Activated gamma-delta T cell treated with Interleukin-2 at 50 U/mL for 16 hours (primary cell): Measurements from ENCODE around the gene PPP1R1A.

Source experiments
- DNase-seq: peaks from one replicate; pipeline ENCODE4 v3.0.0-alpha.2; 2020

The PPP1R1A gene

DNA sequence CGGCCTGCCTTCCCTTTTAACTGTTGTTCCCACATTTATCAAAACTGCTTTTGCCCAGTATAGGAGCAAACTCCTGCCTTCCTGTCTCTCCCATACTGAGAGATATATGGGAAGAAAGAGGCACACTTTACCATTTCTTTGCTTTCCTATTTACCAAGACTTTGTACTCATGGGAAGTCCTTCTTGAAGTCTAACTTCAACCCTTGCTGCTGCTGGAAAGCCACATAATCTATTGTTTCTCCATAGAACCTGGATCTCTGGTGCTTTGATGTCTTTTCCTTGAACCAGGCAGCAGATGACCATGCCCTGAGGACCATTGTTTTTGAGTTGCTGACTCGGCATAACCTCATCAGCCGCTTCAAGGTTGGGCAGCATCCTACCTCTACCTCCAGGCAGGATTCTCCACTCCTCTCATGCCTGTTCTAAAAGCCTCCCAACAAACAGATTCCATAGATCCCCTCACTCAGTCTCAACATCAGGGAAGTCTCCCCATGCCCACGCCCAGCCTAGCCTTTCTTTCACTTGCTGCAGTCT is 18.4 kb downstream of the PPP1R1A start:
- no peak for DNase-seq

DNA sequence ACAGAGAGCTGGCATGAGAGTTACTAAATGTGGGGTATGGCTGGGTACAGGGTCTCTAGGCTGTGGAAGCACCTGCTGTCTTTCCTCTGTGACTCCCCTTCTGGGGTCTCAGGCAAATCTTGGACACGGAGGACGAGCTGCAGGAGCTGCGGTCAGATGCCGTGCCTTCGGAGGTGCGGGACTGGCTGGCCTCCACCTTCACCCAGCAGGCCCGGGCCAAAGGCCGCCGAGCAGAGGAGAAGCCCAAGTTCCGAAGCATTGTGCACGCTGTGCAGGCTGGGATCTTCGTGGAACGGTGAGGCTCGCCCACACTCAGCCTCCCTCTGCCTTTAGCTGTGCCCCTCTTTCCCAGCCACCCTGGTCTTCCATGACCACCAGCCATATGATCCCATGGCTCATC is 19.4 kb downstream of the PPP1R1A start:
- DNase-seq = no peak

DNA sequence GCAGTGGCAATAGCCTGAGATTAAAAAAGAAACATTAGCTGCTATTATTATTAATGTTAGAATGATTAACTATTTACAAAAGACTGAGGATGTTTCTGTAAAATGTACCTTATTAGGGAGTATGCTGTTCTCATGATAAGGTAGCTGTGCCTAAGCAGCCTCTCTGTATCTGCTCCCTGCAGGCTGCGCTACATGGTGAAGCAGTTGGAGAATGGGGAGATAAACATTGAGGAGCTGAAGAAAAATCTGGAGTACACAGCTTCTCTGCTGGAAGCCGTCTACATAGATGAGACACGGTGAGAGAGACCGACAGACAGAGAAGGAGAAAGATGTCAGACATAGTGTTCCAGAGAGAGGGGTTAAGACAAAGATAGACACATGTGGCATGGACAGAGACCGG is 21.7 kb downstream of the PPP1R1A start:
- no peak for DNase-seq

DNA sequence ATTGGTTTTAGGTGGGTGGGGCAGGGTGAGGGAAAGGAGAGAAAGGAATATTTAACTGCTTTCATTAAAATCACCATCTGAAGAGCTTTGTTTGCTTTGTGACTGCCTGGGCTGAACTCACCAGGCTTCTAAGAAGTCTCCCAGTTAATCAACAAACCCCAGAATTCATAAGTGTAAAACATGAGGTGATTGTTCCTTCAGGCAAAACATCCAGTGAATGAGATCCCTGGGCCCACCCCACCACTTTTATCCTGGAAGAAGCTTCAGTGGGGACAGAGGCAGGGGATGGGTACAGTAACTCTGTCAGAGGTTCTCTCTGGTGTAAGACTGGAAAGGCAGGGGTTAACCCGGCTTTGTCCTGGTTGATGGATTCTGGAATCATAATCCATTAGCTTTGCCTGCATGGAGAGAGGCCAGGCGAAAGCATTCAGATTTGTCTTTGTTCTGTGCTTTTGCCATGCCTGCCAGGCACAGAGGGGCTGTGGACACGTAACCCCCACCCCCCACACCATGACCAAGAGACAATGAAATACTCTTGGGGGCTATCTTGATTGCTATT is 22.4 kb downstream of the PPP1R1A start:
- DNase-seq = no peak

DNA sequence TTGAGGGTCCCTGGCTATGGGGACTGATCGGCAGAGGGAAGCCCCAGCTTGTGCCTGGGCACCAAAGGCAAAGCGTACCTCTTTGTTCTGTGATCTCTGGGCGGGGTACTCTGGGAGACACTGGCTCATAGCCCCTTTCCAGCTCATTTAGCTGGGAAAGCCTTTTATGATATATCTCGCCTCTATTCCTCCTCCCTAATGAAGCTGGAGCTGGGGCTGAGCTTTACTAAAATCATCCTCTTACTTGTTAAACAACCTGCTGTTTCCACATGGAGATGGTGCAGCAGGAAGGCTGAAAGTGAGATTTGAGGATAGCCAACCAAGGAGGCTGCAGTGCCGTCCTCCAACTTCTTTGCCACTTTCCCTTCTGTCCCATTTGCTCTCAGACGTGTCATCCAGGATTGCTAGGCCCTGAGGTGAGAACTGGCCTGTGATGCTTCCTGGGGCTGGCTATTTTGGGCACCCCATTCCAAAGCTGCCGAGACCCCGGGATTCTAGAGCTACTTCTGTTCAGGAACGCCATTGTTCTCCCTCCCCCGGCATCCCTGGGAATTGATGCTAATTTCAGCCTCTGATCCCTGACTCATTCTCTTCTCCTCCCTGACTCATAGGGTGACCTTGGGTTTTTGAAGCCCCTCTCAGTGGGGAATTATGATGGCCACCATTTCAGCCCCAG is 23.0 kb downstream of the PPP1R1A start:
- DNase-seq = no peak

DNA sequence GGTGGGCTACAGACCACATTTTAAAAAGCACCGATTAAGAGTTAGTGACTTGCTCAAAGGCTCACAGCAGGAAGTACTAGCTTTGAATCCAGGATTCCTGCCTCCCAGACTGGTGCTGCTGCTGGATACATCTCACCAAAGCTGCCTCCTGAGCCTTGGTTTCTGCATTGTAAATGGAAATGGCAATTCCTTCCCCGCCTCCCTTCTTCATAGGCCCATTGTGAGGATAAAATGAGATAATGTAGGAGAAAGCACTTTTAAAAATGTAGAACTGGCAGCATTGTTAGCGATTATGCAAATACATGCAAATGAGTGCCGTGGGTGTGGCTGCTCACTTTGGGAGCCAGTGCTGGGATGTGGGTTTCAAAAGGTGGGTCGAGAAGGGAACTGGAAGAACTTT is 23.7 kb downstream of the PPP1R1A start:
- no peak for DNase-seq

DNA sequence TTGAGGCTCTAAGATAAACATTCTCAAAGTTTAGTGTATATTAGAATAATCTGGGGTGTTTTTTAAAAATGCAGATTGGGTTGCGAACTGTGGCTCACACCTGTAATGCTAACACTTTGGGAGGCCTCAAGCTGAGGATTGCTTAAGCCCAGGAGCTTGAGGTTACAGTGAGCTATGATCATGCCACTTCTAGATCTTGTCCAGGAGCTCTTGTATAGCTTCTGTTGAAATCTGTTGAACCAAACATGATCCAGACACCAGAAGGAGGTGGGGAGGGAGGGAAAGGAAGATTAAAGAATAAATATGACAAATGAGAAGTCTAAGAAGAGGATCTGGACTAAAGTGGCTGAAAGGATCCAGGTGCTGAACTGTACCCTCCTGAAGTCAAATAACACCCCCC is 24.7 kb downstream of the PPP1R1A start:
- DNase-seq = no peak

DNA sequence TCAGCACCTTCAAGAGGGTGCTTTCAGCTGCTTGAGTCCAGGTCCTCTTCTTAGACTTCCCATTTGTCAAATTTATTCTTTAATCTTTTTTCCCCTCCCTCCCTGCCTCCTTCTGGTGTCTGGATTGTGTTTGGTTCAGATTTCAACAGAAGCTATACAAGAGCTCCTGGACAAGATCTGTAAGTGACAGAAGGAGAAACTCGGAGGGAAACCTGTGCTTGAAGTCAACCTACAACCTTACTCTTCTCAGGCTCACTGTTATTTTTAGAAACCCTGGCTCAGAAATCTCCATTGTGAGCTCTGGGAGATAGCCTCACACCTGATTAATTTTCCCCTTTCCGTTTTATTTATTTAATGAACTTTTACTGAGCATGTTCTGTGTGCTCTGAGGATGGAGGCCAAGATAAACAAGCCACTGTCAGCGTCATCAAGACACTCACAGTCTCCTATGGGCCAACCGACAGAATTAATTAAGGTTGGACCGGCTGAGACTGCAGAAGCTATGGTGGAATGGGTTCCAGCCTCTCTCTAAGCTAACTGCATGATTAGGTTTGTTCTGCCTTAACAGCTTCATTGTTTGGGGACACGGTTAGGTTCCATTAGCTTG is 25.6 kb downstream of the PPP1R1A start:
- no peak for DNase-seq

DNA sequence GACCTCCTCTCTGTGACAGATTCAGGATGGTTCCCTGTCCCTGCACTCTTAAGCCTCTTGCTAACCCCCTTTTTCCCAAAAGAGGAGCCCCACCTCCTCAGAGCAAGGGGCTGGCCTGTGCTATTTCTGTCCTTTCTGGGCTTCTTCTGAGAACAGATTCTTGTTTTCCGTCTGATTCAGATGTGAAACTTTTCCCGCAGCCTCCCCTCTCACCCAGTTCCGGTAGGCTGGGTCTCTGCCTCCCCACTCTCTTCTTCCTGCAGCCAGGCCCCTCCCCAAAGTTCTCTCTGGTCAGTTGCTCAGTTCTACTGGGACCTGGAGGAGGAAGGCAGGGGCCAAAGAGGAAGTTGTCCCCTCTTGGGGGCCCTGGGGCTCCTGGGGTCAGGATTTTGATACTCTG is 27.3 kb downstream of the PPP1R1A start:
- no peak for DNase-seq

DNA sequence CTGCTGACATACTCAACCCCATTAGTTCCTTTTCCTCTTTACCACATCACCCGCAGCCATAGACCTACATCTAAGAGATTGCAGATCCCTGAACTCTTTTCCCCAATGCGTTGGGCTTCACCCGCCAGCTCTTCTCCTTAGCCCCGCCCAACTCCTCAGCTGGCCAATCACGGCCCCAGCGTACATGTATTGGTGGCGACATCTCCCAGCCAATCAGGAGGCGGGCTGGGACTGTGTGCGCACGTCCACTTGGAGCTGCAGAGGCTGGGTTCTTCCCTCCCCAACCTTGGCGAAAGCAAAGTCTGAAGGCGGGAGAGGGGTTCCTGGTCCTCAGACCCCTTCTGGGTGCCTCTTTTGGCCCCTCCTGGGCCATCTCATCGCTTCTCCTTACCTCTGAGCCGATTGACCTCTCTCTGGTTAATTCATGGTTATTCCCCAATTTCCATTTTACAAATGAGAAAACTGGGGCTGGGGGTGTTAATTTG is 28.0 kb downstream of the PPP1R1A start:
- peak; percentile 74 for DNase-seq

DNA sequence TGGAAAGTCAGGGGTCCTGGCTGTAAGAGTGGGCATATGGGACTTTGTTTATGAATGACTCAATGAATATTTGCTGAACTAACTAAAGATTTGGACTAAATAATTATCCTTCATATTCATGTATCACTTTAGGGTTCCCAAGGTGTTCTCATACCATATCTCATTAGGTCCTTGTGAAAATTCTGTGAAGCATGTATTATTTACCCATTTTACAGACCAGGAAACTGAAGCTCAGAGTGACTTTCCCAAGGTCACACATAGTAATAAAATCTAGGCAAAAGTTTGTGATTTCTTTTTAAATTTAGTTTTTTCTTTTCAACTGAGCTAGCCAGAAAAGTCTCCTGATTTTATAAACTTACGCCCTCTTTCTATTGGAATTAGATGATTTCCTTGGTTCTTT is 29.7 kb downstream of the PPP1R1A start:
- DNase-seq = no peak

DNA sequence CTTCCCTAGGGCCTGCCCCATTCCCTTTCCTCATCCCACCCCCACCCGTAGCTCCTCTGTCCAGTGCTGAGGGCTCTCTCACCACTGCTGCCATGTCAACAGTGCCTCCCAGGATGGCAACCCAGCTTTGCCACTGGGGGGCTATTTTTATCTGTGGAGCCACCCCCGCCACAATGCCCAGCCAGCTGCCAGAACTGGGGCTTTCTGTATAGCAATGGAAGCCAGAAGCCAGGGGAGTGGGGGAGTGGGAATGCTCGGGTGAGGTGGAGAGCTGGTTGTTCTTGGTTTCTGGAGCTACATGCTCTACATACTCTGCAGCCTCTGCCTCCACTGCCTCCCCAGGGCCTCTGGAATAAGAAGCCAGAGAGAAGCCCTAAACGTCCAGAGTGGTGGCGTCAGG is 30.1 kb downstream of the PPP1R1A start:
- DNase-seq = no peak

DNA sequence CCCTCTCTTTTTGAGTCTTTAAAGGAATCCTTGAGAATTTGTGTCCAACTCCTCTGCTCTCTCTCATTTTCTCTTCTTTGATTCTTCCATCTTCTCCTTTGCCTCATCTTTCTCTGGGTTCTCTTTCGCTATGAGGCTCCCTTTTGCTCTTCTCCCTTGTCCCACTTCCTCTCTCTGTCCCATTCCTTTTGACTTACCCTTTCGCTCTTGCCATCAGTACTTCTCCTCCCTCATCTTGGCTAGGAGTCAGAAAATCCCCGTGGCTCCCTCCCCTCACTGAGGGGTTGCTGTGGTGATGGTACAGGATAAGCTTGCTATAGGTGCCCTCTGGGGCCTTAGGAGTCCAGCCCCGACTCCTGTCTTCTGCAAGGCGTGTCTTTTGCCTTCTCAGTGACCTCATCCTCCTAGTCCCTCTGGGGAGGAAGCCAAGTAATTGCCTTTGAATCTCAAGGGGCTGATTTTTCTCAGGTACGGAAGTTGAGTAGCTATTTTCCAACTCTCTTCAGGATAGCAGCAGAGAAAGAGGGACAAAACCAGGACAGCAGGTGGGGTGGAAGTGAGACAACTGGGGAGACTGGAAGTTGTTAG is 32.7 kb downstream of the PPP1R1A start:
- no peak for DNase-seq

DNA sequence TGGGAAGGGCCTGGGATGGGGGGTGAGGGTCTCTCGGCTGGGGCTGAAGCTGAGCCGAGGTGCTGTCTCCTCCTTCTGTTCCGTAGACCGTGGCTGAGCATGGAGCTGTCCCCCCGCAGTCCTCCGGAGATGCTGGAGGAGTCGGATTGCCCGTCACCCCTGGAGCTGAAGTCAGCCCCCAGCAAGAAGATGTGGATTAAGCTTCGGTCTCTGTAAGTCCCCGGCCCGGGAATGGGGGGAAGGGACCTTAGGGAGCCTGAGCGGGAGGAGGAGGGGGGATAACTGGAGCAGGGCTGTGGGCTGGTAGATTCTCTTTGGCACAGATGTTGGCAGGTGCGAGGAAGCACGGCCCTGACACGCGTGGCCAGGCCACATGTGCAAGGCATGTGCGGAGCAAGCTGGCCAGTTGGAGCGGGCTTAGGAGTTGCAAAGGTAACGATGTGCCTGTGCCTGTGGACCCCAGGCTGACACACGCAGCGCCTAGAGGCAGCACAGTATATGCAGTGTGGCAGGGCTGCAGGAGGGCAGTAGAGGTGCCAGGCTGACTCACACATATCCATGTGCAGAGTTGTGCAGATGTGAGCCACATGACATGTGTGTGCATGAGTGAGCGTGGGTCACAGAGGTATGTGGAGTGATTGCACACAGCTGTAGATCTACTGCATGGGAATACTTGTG is 38.5 kb downstream of the PPP1R1A start:
- peak; percentile 10 for DNase-seq

DNA sequence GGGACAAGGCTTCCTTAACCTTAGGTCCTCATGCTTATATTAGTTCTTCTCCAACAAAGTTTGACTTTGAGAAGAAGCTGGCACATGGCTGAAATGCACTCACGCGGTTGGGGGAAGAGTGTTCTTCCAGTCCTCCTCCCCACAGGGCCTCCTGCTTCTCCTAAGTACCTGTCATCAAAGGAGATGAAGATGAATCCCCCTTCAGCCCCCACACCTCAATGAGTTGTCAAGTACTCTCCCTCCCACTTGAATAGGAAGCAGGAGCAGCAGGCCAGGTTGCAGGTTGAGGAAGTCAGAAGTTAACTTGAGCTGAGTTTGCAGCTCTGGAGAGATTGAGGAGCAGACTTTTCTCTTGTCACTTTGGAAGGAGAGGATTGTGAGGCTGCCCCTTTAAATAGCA is 41.9 kb downstream of the PPP1R1A start:
- no peak for DNase-seq

DNA sequence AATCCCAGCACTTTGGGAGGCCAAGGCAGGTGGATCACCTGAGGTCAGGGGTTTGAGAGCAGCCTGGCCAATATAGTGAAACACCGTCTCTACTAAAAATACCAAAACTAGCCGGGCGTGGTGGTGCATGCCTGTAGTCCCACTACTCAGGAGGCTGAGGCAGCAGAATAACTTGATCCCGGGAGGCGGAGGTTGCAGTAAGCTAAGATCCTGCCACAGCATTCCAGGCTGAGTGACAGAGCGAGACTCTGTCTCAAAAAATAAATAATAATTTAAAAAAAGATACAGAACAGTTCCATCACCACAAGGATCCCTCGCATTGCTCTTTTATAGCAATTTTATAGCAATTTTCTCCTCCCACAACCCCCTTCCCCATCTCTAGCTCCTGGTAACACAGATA is 43.7 kb downstream of the PPP1R1A start:
- no peak for DNase-seq

DNA sequence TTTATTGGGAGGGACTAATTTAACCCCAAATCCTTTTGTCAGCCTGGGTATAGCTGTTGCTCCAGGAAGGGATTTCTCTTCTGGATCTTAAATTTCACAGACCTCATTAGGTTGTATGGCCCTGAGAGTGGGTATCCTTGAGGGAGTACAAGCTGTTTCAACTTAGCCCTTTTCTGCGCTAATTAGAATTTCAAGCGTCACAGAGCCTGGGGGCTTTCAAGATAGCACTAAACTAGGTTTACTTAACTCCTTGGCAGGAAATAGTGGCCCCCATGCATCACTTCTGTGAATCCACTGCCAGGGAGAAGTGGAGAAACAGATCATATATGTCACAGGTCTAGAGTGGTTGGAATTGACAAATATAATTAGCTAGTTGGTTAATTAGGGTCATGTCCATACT is 44.9 kb downstream of the PPP1R1A start:
- DNase-seq = no peak

DNA sequence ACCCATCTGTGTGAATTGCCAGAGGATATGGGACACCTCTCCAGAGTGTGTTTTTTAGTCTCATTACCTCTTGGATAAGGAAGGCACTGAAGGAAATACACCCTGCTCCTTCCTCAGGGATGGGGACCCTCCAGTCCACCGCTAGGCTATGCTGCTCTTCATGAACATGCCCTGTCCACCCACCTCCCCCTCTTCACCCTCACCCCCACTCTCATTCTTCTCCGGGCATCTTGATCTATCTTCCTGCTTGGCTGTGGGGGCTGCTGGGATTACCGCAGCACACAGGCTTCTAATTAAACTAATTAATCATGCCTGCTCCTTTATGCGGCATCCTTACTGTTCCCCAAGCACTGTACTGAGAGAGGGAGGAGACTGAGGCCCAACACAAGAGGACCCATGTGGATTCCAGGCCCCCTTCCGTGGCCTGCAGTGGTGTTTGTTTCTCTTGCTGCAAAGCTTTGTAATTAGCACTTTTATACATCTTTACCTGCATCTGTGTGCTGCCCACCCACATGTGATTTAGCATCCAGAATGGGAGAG is 46.6 kb downstream of the PPP1R1A start:
- DNase-seq = no peak

DNA sequence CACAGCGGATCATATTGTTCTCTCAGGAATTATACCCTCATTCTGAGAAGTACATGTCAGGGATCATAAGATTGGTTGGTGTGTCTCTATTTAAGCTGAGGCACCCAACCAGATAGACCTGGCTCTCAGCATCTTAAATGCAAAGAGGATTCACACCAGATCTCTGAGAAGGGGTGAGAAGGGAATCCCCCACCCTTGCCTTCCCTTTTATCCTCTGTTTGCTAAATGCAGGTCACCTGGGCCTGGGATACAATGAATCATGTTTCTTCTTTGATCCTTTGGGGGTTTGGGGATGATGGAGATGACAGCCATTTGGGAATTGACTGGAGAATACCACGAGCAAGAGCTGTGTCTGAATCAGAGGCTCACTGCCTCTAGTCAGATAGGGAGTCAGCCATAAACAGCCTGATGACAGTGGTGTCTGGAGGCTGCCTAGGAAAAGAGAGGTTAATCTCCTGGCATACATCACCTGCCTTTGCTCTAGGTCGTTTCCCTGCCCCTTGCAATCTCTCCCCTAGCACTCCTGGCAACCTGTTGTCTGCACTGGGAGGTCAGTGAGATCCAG is 50.2 kb downstream of the PPP1R1A start:
- DNase-seq = no peak

DNA sequence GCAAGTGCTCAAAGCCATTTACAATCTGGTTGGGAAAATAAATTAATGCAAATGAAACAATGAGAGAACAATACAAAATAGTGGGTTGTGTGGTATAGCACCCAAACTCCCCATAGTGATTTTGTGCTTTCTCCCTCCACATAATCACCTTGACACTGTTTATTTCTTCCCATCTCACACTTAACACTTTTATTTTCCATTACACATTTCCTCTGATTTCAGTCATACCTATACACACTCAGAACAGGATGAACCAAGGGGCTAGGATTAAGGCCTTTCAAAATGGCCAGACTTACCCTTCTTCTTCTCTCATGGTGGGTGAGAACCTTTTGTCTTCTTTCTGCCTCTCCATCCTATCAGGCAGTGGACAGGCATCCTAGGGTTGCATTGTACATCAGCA is 53.0 kb downstream of the PPP1R1A start:
- DNase-seq = no peak

DNA sequence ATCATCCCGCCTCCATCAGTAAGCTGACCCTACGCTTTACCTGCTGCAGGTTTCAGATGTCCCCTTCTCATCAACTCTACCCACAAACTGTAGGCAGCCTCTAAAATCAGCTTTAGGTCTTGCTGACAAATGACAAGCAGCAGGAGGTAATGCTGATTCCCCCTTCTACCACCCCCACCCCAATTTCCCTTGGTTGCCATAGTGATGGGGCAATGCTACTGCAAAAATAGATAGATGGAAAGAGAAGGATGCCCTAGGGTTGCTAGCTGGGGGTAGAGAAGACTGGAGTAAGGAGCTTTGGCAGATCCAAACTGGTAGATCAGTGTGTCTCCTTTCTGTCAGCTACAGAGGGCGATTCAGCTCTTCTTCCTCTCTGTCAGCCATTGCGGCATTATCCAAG is 58.9 kb downstream of the PPP1R1A start:
- no peak for DNase-seq
